ENCODE measurements around the gene MTERF2. TPM values are rescaled to one million over a fixed set of nuclear protein-coding genes. Genes with fewer than 3 reads are reported as not detected.

The MTERF2 gene
- total RNA-seq, 1 experiment from 2014 or later: 5.0 TPM

DNA sequence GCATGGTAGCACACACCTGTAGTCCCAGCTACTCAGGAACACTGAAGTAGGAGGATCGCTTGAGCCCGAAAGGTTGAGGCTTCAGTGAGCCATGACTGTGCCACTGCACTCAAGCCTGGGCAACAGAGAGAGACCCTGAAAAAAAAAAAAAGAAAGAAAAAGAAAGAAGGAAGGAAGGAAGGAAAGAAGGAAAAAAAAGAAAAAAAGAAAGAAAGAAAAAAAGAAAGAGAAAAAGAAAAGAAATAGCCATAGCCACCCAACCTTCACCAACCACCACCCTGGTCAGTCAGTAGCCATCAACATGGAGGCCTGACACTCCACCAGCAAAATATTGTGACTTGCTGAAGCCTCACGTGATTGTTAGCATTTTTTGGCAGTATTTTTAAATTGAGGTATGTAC, 52.7 kb downstream of the MTERF2 start:
- no peaks in the 10 kb centered on the region for H3K23me2 ChIP-seq (ENCODE audit: insufficient read length, low read depth, low read length, poor library complexity, severe bottlenecking)
- no peak overlapping the region for H3K27ac ChIP-seq (ENCODE audit: insufficient read length, low read depth, low read length)
- H3K9me3 ChIP-seq (ENCODE audit: control insufficient read depth, low read depth, low read length): no peaks in the 10 kb centered on the region
- H4K8ac ChIP-seq (replicated peaks; ENCODE audit: insufficient read length, low read depth, low read length): no peak overlapping the region
- H4K20me1 ChIP-seq (ENCODE audit: control insufficient read depth, insufficient read depth, insufficient read length): no peaks in the 10 kb centered on the region
- no peaks in the 10 kb centered on the region for H3K79me2 ChIP-seq (ENCODE audit: insufficient read depth, low read length)
- H3T11ph ChIP-seq (ENCODE audit: low read length): no peak overlapping the region
- no peak overlapping the region for H2BK15ac ChIP-seq (ENCODE audit: low read depth, low read length)
- no peak overlapping the region for H4K5ac ChIP-seq (ENCODE audit: insufficient read length, low read depth, low read length)
- H3K18ac ChIP-seq (ENCODE audit: insufficient read length, low read depth, low read length): no peak overlapping the region
- no peak overlapping the region for H2BK120ac ChIP-seq (ENCODE audit: low read depth, low read length, poor library complexity, severe bottlenecking)
- H3K9ac ChIP-seq (ENCODE audit: extremely low read depth, insufficient read length, low read length): no peak overlapping the region
- no CpG with 5 or more reads among the region's 3 CpGs for WGBS (ENCODE audit: extremely low coverage, insufficient read length, low lambda C conversion rate)
- DNase-seq: no peak
- no peak overlapping the region for H2BK5ac ChIP-seq (ENCODE audit: insufficient read length, low read length)
- no peak overlapping the region for H3K4me2 ChIP-seq (ENCODE audit: insufficient read depth, insufficient read length, low read length)
- no peak overlapping the region for H3K14ac ChIP-seq (ENCODE audit: insufficient read depth, low read length)
- no peak overlapping the region for H2AFZ ChIP-seq (ENCODE audit: low read length)
- TF ChIP-seq, protein P1, sequence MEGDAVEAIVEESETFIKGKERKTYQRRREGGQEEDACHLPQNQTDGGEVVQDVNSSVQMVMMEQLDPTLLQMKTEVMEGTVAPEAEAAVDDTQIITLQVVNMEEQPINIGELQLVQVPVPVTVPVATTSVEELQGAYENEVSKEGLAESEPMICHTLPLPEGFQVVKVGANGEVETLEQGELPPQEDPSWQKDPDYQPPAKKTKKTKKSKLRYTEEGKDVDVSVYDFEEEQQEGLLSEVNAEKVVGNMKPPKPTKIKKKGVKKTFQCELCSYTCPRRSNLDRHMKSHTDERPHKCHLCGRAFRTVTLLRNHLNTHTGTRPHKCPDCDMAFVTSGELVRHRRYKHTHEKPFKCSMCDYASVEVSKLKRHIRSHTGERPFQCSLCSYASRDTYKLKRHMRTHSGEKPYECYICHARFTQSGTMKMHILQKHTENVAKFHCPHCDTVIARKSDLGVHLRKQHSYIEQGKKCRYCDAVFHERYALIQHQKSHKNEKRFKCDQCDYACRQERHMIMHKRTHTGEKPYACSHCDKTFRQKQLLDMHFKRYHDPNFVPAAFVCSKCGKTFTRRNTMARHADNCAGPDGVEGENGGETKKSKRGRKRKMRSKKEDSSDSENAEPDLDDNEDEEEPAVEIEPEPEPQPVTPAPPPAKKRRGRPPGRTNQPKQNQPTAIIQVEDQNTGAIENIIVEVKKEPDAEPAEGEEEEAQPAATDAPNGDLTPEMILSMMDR (conservative IDR thresholded peaks at IDR 0.05): no peak
- H3K4me1 ChIP-seq (ENCODE audit: insufficient read depth, low read length): no peaks in the 10 kb centered on the region
- H2AK5ac ChIP-seq (ENCODE audit: insufficient read length, low read length): no peak overlapping the region
- no peak overlapping the region for H3K23ac ChIP-seq (ENCODE audit: insufficient read length, low read depth, low read length)
- no peaks in the 10 kb centered on the region for H3K4me1 Mint-ChIP-seq
- H3K9me3 Mint-ChIP-seq: peaks cover 4 to 11% of the 10 kb centered on the region in 2 experiments; a peak in 3 of 5 replicates
- no peak overlapping the region for H2BK20ac ChIP-seq (ENCODE audit: low read depth, low read length, poor library complexity, severe bottlenecking)
- H3K27me3 Mint-ChIP-seq (ENCODE audit: low read depth): no peaks in the 10 kb centered on the region; the same call in 1 of the 2 replicates
- H3K36me3 Mint-ChIP-seq (ENCODE audit: insufficient read depth in 1 of 3, low read depth in 3 of 3): peaks cover 1 to 4% (median 2%) of the 10 kb centered on the region in 3 experiments; a peak in 3 of 7 replicates
- no peak overlapping the region for H3K4ac ChIP-seq (ENCODE audit: low read depth, low read length)
- H3K79me1 ChIP-seq (ENCODE audit: insufficient read depth, low read depth, low read length, poor library complexity, severe bottlenecking): no peaks in the 10 kb centered on the region
- no peak overlapping the region for H3K27ac Mint-ChIP-seq
- no peak overlapping the region for H3K4me3 Mint-ChIP-seq
- H3K27me3 ChIP-seq (ENCODE audit: insufficient read depth, low read length): no peaks in the 10 kb centered on the region
- no peak overlapping the region for H4K91ac ChIP-seq (ENCODE audit: insufficient read length, low read depth, low read length)
- H2BK12ac ChIP-seq (ENCODE audit: insufficient read length, low read depth, low read length): no peak overlapping the region
- H3K56ac ChIP-seq (ENCODE audit: insufficient read length, low read depth, low read length): no peak overlapping the region

Other genes with a start within 250 kb of the MTERF2 start
- 23.8 and 29.0 TPM in 2 replicates for gene RIC8B, start 212.5 kb downstream of the MTERF2 start, total RNA-seq (2021)
- gene TMEM263, start 31.2 kb downstream of the MTERF2 start, total RNA-seq (2021): 10.7 and 11.8 TPM in 2 replicates
- gene CRY1, start 106.4 kb upstream of the MTERF2 start, total RNA-seq (2021): 23.5 and 25.7 TPM in 2 replicates

All from H9 (cell line).